AG04450 (cell line): Measurements from ENCODE around the gene ANKRD17. TPM values are rescaled to one million over a fixed set of nuclear protein-coding genes. Genes with fewer than 3 reads are reported as not detected.

Experiments used
- CTCF ChIA-PET: fragments of 300-600, 350-600 bp; formaldehyde crosslinking; extraction: SDS; loops from one replicate; lab custom pipeline; 2022; ENCODE audit warnings: antibody characterized with exemption, inconsistent platforms; lab: Charles Lee
- POLR2A ChIA-PET: fragments of 350-600 bp; formaldehyde crosslinking; extraction: SDS; loops from one replicate; lab custom pipeline; 2021; ENCODE audit warnings: antibody characterized with exemption, inconsistent platforms; lab: Yijun Ruan, JAX
- DNase-seq: peaks from one replicate; pipeline ENCODE4 v3.0.0-alpha.2; 2011; ENCODE audit warnings: low read depth, low spot score
- H3K27ac ChIP-seq: one replicate; pipeline ENCODE4 v1.5.1; 2012; ENCODE audit warnings: low read depth, low read length, control low read depth
- H3K27me3 ChIP-seq: one replicate; pipeline ENCODE4 v1.6.0; 2012; ENCODE audit warnings: low read length; ENCODE audit not compliant: control insufficient read depth, insufficient read depth
- H3K4me3 ChIP-seq: 2 replicates; pipeline ENCODE4 v1.5.1; 2011; ENCODE audit warnings: mild to moderate bottlenecking, low read depth, low read length, control low read depth
- H3K9me3 ChIP-seq: 2 replicates; pipeline ENCODE4 v1.5.1; 2012; ENCODE audit warnings: low read length; ENCODE audit not compliant: control insufficient read depth, insufficient read depth
- polyA plus RNA-seq: library from polyadenylated mRNA; depleted of rRNA; stranded (reverse); fragments of >200 nt; gene quantifications from 2 replicates; pipeline ENCODE4 v1.2.3, GENCODE V29; 2011
- TF ChIP-seq, protein P1 (sequence below): IDR thresholded peaks from 2 replicates; pipeline ENCODE4 v1.5.1; 2011; ENCODE audit warnings: low read depth, low read length, control low read depth, inconsistent platforms

The ANKRD17 gene
- polyA plus RNA-seq, 1 experiment, result 71.1 TPM

DNA sequence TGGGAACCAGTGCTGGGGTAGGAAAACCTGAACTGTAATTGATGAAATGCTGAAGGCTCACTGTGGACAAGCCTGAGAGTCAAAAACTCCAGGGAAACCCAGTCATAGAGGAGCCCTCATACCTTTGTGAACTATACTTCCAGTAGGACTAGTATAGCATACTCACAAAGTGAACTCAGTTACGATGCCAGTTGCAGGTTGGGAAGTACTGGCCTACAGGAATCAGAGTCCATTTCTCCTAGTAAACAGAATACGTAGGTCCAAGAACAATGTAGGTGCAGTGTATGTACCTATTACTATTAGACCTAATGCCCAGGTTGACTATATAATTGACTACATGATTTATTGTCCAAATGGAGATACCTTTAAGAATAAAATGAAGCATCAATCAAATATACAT is 8.5 kb upstream of the ANKRD17 start:
- Histone ChIP-seq H3K4me3 (no peak overlapping the region), H3K27me3 (no peaks in the 10 kb centered on the region), H3K27ac (no peak overlapping the region), H3K9me3 (peaks cover 2% of the 10 kb centered on the region; the same call in 1 of the 2 replicates)
- ChIA-PET POLR2A (no interaction called here), CTCF (no interaction called here)
- TF ChIP-seq, protein P1, sequence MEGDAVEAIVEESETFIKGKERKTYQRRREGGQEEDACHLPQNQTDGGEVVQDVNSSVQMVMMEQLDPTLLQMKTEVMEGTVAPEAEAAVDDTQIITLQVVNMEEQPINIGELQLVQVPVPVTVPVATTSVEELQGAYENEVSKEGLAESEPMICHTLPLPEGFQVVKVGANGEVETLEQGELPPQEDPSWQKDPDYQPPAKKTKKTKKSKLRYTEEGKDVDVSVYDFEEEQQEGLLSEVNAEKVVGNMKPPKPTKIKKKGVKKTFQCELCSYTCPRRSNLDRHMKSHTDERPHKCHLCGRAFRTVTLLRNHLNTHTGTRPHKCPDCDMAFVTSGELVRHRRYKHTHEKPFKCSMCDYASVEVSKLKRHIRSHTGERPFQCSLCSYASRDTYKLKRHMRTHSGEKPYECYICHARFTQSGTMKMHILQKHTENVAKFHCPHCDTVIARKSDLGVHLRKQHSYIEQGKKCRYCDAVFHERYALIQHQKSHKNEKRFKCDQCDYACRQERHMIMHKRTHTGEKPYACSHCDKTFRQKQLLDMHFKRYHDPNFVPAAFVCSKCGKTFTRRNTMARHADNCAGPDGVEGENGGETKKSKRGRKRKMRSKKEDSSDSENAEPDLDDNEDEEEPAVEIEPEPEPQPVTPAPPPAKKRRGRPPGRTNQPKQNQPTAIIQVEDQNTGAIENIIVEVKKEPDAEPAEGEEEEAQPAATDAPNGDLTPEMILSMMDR, result no peak
- no peak for DNase-seq

DNA sequence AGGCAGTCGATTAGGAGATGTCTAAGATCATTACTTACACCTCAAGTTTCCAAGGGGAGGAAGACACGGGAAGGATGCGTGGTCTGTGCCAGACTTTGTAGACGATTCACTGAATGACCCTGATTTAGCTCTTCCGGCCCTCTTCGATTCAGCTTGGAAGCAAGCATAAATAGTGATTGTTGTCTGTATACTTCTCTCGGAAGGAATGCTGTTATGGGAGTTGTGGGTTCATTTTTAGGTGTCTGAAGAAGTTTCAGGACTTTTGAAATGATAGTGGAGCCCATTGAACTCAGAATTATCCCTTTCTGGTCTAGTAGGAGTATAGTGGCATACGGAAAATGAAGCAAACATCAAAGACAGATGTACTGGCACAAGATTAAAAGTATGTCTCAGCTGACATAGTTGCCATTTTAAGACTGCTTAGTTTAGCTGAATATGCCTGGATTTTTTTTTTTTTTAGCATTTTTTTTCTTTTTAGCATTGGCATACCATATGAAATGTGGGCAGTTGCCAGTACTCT is 1.0 kb upstream of the ANKRD17 start:
- TF ChIP-seq, protein P1, result no peak
- Histone ChIP-seq H3K27ac (peak overlapping the region; percentile 99), H3K4me3 (peak overlapping the region; percentile 94), H3K9me3 (no peaks in the 10 kb centered on the region; the same call in 1 of the 2 replicates), H3K27me3 (no peaks in the 10 kb centered on the region)
- ChIA-PET CTCF (interaction anchor here (0.7 to 1.9 kb wide), 5 partner anchors 11 to 221 kb away, joined by 3 to 6 read pairs (median 3); no protein-coding TSS in a partner anchor), POLR2A (interaction anchor here (0.7 to 2.3 kb wide), 3 partner anchors 15 to 52 kb away, joined by 3 to 9 read pairs (median 6); no protein-coding TSS in a partner anchor)
- DNase-seq, result no peak

DNA sequence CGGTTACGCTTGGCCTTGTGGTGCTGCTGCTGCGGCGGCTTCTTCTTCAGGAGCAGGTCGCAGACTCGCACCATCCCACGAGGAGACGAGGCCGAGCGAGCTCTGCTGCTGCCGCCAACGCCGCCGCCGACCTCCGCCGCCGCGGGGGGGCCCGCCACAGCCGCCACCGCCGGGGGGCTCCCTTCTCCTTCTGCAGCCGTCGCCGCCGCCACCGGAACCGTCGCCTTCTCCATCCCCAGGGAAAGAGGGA is 237 bp downstream of the ANKRD17 start:
- Histone ChIP-seq H3K27ac (peak overlapping the region; percentile 99), H3K4me3 (peak overlapping the region; percentile 94), H3K27me3 (no peaks in the 10 kb centered on the region), H3K9me3 (no peaks in the 10 kb centered on the region; the same call in 1 of the 2 replicates)
- ChIA-PET POLR2A (interaction anchor here (0.6 to 2.3 kb wide), 12 partner anchors 16 to 902 kb away, joined by 3 to 9 read pairs (median 4); no protein-coding TSS in a partner anchor), CTCF (interaction anchor here (0.6 to 4.0 kb wide), 7 partner anchors 10 to 395 kb away, joined by 3 to 34 read pairs (median 6); no protein-coding TSS in a partner anchor)
- TF ChIP-seq, protein P1, result no peak
- DNase-seq, result no peak

DNA sequence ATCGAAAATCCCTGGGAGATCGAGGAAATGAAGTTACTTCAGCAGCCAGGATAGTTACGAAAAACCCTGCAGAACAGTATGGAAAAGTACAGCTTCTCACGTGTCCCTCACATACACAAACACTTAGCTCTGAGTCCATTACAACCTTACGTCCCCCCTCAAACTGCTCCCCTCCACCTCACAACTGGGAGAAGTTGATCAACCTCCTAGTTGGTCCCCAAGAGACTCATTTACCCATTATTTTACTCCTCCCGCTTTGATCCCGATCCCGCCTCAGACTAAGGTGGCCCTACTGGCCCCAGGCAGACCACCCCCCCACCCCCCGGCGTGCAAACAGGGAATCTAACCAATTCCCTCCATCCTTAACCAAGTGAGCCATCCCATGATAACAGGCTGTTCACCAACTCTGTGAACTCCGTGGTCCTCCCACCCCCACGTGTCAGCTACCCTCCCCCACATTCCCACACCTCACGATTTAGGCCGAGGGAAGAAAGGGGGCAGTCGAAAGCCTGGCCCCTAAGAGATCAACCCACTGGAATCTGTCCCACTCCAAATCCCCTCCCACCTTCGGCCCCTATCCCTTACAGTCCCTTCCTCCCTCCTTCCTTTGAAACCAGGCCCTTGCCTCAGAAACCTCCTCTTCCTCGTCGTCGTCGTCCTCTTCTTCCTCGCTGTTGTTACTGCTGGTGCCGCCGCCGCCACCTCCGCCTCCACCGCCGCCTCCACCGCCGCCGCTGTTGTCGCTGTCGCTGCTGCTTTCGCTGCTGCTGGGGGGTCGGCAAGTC is 755 bp downstream of the ANKRD17 start:
- TF ChIP-seq, protein P1, result no peak
- no peak for DNase-seq
- peak overlapping the region; percentile 94 for H3K4me3 ChIP-seq
- CTCF ChIA-PET, result interaction anchor here (0.6 to 4.0 kb wide), 33 partner anchors 8 to 450 kb away, joined by 3 to 34 read pairs (median 5); no protein-coding TSS in a partner anchor
- H3K27me3 ChIP-seq, result no peaks in the 10 kb centered on the region
- no peaks in the 10 kb centered on the region; the same call in 1 of the 2 replicates for H3K9me3 ChIP-seq
- POLR2A ChIA-PET, result interaction anchor here (0.6 to 2.3 kb wide), 12 partner anchors 17 to 902 kb away, joined by 3 to 9 read pairs (median 4); no protein-coding TSS in a partner anchor
- peak overlapping the region; percentile 69 for H3K27ac ChIP-seq
